GM10248 (cell line): ENCODE data around the gene PLEKHA6.

Source experiments
- CTCF ChIA-PET: fragments of 300-600 bp; sonication (Branson Sonifier 250); formaldehyde crosslinking; extraction: SDS; loops from one replicate; lab custom pipeline; 2021; ENCODE audit warnings: antibody characterized with exemption; lab: Yijun Ruan, JAX
- POLR2A ChIA-PET: fragments of 350-650 bp; sonication (Branson Sonifier 250); formaldehyde crosslinking; extraction: SDS; loops from one replicate; lab custom pipeline; 2020; ENCODE audit warnings: antibody characterized with exemption; lab: Yijun Ruan, JAX
- DNase-seq: peaks from one replicate; pipeline ENCODE4 v3.0.0; 2012; ENCODE audit errors: extremely low spot score
- TF ChIP-seq, protein P1 (sequence below): IDR thresholded peaks from 2 replicates; pipeline ENCODE4 v1.5.1; 2012; ENCODE audit warnings: mild to moderate bottlenecking, low read depth; ENCODE audit errors: extremely low read depth, missing control alignments, control extremely low read depth

Gene PLEKHA6

GRCh38 chr1:204353213-204353910, 6.4 kb downstream of the PLEKHA6 start:
- DNase-seq, result no peak
- ChIA-PET POLR2A (interaction anchor here (0.6 kb wide), 1 partner anchor 169 kb away, joined by 3 read pairs; no protein-coding TSS in a partner anchor), CTCF (interaction anchor here (1.0 to 7.5 kb wide), 4 partner anchors 9 to 20 kb away, joined by 3 to 55 read pairs (median 4); no protein-coding TSS in a partner anchor)
- TF ChIP-seq, protein P1, sequence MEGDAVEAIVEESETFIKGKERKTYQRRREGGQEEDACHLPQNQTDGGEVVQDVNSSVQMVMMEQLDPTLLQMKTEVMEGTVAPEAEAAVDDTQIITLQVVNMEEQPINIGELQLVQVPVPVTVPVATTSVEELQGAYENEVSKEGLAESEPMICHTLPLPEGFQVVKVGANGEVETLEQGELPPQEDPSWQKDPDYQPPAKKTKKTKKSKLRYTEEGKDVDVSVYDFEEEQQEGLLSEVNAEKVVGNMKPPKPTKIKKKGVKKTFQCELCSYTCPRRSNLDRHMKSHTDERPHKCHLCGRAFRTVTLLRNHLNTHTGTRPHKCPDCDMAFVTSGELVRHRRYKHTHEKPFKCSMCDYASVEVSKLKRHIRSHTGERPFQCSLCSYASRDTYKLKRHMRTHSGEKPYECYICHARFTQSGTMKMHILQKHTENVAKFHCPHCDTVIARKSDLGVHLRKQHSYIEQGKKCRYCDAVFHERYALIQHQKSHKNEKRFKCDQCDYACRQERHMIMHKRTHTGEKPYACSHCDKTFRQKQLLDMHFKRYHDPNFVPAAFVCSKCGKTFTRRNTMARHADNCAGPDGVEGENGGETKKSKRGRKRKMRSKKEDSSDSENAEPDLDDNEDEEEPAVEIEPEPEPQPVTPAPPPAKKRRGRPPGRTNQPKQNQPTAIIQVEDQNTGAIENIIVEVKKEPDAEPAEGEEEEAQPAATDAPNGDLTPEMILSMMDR, result no peak

- TF ChIP-seq, protein P1, result no peak
- no peak for DNase-seq
- CTCF ChIA-PET, result interaction anchor here (3.0 to 7.5 kb wide), 2 partner anchors 9 to 12 kb away, joined by 11 to 55 read pairs; no protein-coding TSS in a partner anchor
- POLR2A ChIA-PET, result no interaction called here
Measured at GRCh38 chr1:204350857-204351573, 8.7 kb downstream of the PLEKHA6 start.

GRCh38 chr1:204350312-204350711, 9.4 kb downstream of the PLEKHA6 start:
- no peak for DNase-seq
- TF ChIP-seq, protein P1, result no peak
- ChIA-PET POLR2A (no interaction called here), CTCF (interaction anchor here (3.0 to 7.5 kb wide), 2 partner anchors 8 to 12 kb away, joined by 11 to 55 read pairs; no protein-coding TSS in a partner anchor)

- ChIA-PET CTCF (interaction anchor here (3.0 to 7.5 kb wide), 2 partner anchors 8 to 13 kb away, joined by 11 to 55 read pairs; no protein-coding TSS in a partner anchor), POLR2A (interaction anchor here (0.7 kb wide), 1 partner anchor 78 kb away, joined by 3 read pairs; no protein-coding TSS in a partner anchor)
- no peak for DNase-seq
- TF ChIP-seq, protein P1, result no peak
Measured at GRCh38 chr1:204349602-204350001, 10.1 kb downstream of the PLEKHA6 start.

GRCh38 chr1:204348722-204349121, 11.0 kb downstream of the PLEKHA6 start:
- ChIA-PET CTCF (interaction anchor here (7.5 kb wide), 1 partner anchor 14 kb away, joined by 55 read pairs; no protein-coding TSS in a partner anchor), POLR2A (no interaction called here)
- no peak for DNase-seq

More at GRCh38 chr1:204348722-204349121, 11.0 kb downstream of the PLEKHA6 start:
- TF ChIP-seq, protein P1, result no peak
